ENCODE data around the gene TTLL12. TPM values are rescaled to one million over a fixed set of nuclear protein-coding genes. Genes with fewer than 3 reads are reported as not detected.

The TTLL12 gene
- total and polyA plus RNA-seq, 2 donors (not counting 1 experiment from before 2014, with no cell fraction given): 11.0 to 21.3 TPM

- intact Hi-C loops (cut with micrococcal nuclease): loop anchor here (10.0 kb wide), 1 partner anchor 267 kb away; no protein-coding TSS in a partner anchor
- Mint-ChIP-seq H3K4me3 (no peak overlapping the region), H3K27me3 (no peaks in the 10 kb centered on the region), H3K4me1 (peaks cover 13% of the 10 kb centered on the region), H3K9me3 (ENCODE audit: insufficient read depth) (no peaks in the 10 kb centered on the region), H3K27ac (no peak overlapping the region)
- Histone ChIP-seq H3K9ac (ENCODE audit: low read length) (no peak overlapping the region), H3K9me3 (ENCODE audit: control extremely low read depth in 1 of 3, control insufficient read depth in 2 of 3, insufficient read depth in 1 of 3, low read length in 2 of 3) (peaks cover 0 to 12% (median 0%) of the 10 kb centered on the region in 3 donors), H2AFZ (ENCODE audit: insufficient read depth, low read depth, low read length, poor library complexity, severe bottlenecking) (no peak overlapping the region), H3K4me1 (ENCODE audit: control insufficient read depth in 2 of 2, insufficient read depth in 2 of 2, low read length in 2 of 2) (peaks cover 24 to 38% of the 10 kb centered on the region in 2 donors), H3K36me3 (replicated peaks in 1 of 2; ENCODE audit: control extremely low read depth in 1 of 2, control insufficient read depth in 1 of 2, extremely low read depth in 1 of 2, insufficient read depth in 2 of 2, low read length in 1 of 2) (peaks cover 4 to 28% of the 10 kb centered on the region in 2 experiments), H3K4me2 (replicated peaks; ENCODE audit: low read depth, low read length, poor library complexity, severe bottlenecking) (no peak overlapping the region), H3K27ac (ENCODE audit: low read length in 2 of 2) (no peak overlapping the region), H3K27me3 (replicated peaks in 1 of 4; ENCODE audit: control extremely low read depth in 1 of 4, control insufficient read depth in 3 of 4, insufficient read depth in 4 of 4, low read length in 3 of 4) (peaks cover 0 to 30% (median 11%) of the 10 kb centered on the region in 4 experiments), H4K20me1 (ENCODE audit: control insufficient read depth, insufficient read depth, low read length, poor library complexity, severe bottlenecking) (peaks cover 41% of the 10 kb centered on the region), H3K79me2 (ENCODE audit: control insufficient read depth, insufficient read depth, low read length) (peaks cover 5% of the 10 kb centered on the region), H3K4me3 (ENCODE audit: control extremely low read depth in 1 of 5, extremely low read depth in 1 of 5, insufficient read depth in 1 of 5, low read depth in 2 of 5, low read length in 4 of 5) (no peak overlapping the region)
- POLR2A ChIA-PET: no interaction called here
- CTCF ChIA-PET: interaction anchor here (1.2 kb wide), 1 partner anchor 11 kb away, joined by 5 read pairs; the partner anchor contains the start of gene MCAT
- WGBS (ENCODE audit: insufficient coverage): 100% methylated on average over 13 of the region's 17 CpGs
- ATAC-seq (ENCODE audit: low read depth): no peak
- no peak for DNase-seq
- no peak for TF ChIP-seq EZH2 (IDR thresholded peaks at IDR 0.05; ENCODE audit: borderline replicate concordance, insufficient read depth, low read depth, low read length, poor library complexity, severe bottlenecking)
- TF ChIP-seq, protein P1, sequence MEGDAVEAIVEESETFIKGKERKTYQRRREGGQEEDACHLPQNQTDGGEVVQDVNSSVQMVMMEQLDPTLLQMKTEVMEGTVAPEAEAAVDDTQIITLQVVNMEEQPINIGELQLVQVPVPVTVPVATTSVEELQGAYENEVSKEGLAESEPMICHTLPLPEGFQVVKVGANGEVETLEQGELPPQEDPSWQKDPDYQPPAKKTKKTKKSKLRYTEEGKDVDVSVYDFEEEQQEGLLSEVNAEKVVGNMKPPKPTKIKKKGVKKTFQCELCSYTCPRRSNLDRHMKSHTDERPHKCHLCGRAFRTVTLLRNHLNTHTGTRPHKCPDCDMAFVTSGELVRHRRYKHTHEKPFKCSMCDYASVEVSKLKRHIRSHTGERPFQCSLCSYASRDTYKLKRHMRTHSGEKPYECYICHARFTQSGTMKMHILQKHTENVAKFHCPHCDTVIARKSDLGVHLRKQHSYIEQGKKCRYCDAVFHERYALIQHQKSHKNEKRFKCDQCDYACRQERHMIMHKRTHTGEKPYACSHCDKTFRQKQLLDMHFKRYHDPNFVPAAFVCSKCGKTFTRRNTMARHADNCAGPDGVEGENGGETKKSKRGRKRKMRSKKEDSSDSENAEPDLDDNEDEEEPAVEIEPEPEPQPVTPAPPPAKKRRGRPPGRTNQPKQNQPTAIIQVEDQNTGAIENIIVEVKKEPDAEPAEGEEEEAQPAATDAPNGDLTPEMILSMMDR (IDR thresholded peaks at IDR 0.05): no peak
Measured at GRCh38 chr22:43131773-43132501, 55.0 kb downstream of the TTLL12 start.

Data from B cell (primary cell).